T-helper 1 cell treated with Interleukin-12 subunit alpha and Interleukin-12 subunit beta and Interleukin-4 antibody, amounts not matched to agents 30 ng/mL and 1 ng/mL, for 36 hours (primary cell): ENCODE data around the gene CYB5R2. TPM values are rescaled to one million over a fixed set of nuclear protein-coding genes. Genes with fewer than 3 reads are reported as not detected.

Experiments used
- intact Hi-C: fragments of 100-400 bp; cut with micrococcal nuclease; formaldehyde crosslinking; loops from one replicate; pipeline ENCODE4 v1.15.1; 2024
- total RNA-seq: library from RNA; stranded (reverse); gene quantifications from 2 replicates; pipeline ENCODE4 v1.2.3, GENCODE V29; 2022

CYB5R2 gene
- 1.4 and 1.5 TPM in 2 replicates for total RNA-seq

DNA sequence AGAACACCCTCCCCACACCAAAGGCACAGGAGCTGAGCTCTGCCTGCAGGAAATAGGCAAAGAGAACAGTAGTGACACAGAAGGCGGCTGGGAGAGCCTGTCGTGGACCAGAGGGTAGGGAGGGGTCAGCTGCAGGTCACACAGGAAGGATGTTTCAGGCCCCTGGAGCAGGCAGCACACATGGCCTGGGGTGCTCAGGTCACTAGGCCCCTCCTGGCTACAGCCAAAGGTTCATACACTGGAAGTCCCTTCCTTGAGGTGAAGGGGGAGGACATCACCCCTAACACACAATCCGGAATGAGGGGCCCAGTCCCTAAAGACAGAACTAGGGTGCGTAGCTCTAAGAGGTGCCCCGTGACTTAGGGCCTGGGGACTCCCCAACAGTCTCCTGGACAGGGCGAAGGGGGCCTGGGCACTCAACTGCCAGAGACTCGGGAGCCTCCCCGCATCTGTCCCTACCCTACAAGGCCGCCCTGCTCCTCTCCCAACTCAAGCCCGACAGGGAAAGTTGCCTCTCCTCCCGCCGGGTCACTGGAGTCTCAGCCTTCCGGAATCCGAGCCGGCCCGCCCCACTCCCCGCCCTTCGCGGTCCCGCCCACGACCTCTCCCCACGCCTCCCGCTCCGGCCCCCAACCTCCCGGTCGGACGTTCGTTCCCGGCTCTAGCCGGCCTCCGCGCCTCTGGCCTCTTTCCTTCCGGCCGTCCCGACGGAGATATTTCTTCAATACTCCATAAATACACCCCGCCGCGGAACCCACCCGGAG, at the start of gene CYB5R2:
TSS of gene CYB5R2 (minus strand) at position 541 of the 764 bp plus-strand sequence. CDS start 675 bp downstream, outside the sequence.
- intact Hi-C loops: loop anchor here (5.0 kb wide), 1 partner anchor 101 kb away; no protein-coding TSS in a partner anchor

DNA sequence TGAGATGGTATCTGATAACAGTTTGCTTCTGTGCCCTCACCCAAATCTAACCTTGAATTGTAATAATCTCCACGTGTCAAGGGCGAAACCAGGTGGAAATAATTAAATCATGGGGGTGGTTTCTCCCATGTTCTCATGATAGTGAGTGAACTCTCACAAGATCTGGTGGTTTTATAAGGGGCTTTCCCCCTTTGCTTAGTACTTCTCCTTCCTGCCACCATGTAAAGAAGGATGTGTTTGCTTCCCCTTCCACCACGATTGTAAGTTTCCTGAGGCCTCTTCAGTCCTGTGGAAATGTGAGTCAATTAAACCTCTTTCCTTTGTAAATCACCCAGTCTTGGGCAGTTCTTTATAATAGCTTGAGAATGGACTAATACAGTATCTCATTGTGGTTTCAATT, 41.5 kb upstream of the CYB5R2 start:
- intact Hi-C loops: no loop called here

DNA sequence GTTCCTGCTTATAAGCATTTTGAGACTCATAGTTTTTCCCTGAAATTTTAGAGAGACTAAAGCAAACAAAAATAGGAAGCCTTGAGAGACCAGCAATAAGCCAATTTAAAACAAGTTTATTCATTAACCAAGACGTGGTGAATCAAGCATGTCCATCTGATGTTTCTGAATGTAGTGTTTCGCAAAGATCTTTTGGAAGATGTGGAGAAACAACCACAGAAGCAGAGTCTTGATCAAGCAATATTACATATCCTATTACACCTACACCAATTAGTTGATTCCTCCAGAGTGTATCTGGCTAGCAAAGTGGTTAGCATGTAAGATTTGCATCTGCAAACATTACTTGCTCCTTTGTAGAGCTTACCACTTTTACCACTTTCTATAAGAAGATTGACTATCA, 33.1 kb upstream of the CYB5R2 start, which contains the start of gene OVCH2:
TSS of gene OVCH2 (minus strand) at position 101 of the 400 bp plus-strand sequence. CDS start at position 18, 83 bp downstream.
- intact Hi-C loops: no loop called here

DNA sequence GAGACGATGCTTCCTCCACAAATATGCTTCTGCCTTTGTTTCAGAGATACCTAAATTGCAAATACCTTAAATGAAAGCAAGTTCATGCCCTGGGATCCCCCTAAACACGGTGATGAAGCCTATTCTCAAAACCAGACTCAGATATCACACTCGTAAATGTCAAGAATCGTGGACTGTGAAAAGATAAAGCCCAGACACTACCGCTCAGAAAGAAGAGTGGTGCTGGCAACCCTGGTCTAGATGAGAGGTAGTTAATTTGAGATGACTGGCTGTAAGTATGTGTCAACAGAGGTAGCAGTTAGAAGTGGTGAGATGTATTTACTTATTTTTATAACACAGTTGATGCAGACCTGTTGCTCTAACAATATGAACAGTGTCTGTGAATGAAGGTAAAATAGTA, 30.4 kb upstream of the CYB5R2 start:
- intact Hi-C loops: no loop called here

DNA sequence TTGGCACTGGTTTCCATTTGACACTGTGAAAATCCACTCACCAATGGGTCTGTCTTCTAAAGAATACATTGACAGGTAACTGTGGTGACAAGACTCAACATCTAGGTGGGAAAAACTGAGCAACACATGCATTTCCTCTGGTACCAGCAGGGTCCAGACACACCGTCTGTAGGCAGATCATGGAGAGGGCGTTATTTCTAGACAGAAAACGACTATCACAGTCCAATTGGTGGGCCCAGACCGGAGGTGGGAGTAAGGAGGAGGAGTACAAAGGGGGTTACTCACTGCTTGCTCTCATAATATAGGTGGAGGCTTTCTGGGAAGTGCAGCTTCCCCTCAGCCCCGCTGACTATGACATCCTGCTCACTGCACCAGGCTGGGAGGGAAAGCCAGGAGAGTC, 23.1 kb upstream of the CYB5R2 start:
- intact Hi-C loops: no loop called here

DNA sequence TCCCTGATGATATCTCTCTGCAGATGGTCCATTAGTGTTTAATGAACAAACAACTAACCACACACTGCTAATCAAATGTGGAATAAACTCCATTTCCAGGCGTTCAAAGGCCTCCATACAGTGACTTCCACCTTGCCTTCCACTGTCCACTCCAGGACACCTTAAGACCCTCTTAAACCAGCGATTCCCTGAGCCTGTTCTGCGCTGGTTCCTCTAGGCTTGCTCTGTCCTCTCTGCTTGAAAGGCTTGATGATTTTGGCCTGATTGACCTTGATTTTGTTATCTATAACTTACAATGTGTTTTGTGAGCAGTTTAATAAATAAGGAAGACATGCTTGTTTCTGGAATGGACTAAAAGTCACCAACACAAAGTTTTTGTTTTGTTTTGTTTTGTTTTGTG, 20.9 kb upstream of the CYB5R2 start:
- intact Hi-C loops: loop anchor here (1.0 to 2.0 kb wide), 8 partner anchors 29 to 882 kb away; partner anchors contain the start of genes EIF3F and PPFIBP2

DNA sequence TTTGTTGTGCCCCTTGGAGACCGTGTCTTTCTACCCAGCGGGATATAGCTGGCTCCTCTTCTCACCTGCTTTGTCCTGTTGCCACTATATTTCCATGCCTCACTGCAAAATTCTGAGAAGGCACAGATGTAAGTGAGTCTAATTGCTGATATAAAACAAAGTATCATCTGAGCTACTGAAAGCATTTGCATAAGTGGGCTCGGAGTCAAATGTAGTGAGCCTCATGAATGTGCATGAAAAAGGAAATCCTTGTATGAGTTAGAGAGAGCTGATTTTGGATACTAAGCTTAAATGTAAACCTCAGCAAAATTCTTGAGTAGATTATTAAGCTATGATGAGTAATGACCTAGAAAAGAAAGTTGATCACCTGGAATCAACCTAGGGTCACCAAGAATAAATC, 19.1 kb upstream of the CYB5R2 start:
- intact Hi-C loops: no loop called here

DNA sequence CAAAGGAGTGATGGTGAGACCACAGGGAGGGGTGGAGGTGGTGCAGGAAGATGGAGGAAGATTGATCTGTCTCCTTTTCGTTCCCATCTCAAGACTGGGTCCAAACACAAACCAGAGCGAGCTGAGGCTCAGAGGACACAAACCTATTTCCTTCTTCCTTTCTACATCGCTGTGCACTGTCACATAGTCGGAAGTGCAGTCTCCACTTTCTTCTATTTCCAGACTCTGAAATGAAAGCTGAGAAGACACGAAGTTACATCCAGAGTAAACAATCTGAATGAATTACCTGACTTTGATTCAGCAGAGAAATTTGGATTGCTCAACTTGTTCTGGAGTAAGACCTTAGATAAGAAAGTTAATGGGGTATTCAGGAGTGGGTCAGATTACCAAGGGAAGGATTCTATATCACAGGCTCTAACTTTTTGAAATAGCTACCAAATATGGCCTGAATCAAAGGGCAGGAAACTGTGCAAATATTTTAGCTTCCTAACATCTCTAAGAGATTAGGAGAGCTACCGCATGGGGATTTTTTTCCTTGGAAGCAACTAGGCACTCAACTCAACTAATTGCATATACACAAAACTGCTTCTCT, 18.6 kb upstream of the CYB5R2 start:
- intact Hi-C loops: no loop called here

DNA sequence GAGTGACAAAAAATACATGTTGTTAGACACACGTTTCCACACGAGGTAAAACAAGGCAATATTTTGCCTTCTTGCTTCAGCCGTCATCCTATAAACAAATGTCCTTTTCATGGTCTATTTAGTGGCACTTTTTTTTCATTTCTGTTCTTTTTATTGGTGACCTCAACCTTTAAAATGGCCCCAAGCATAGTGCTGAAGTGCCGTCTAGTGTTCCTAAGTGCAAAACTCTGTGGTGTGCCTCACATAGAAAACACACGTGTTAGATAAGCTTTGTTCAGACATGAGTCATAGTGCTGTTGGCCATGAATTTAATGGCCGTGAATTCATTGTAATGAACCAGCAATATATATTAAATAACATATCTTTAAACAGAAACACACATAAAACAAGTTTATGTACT, 17.3 kb upstream of the CYB5R2 start:
- intact Hi-C loops: no loop called here

DNA sequence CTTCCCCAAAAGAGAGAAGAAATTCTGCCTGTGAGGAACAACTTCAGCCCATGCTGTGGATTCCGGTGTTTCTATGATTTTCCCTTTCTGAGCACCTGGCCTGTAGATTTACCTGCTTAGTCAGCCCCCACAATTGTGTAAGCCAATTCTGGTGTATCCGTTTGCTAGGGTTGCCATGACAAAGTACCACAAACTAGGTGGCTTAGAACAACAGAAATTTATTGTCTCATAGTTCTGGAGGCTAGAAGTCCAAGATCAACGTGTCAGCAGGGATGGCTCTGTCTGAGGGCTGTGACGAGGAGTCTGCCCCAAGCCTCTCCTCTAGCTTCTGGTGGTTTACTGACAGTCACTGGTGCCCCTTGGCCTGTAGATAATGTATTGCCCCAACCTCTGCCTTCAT, 15.9 kb upstream of the CYB5R2 start:
- intact Hi-C loops: loop anchor here (5.0 kb wide), 1 partner anchor 112 kb away; no protein-coding TSS in a partner anchor

DNA sequence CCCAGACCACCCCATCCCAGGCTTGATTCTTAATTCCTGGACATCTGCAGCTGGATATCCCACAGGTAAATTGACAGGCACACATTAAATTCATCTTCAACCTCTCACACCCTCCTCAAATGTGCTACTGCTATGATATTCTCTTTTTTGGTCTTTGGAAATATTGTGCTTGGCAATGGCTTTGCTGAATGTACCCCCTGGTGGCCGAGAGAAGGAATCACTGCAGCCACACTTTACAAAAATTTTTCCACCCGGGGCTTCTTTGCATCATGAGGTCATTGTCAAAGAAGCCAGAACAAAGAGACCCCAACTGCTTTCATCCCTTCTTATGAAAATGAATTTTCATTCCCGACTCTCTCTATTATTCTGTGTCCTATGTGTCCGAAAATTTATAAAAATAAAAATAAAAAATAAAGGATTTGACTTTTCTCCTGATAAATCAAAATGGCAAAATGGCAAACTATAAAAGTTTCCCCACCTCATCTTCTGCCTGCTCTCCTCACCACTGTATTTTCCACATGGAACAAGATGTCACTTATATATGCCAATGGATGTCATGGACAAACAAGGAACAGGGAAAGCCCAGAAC, 15.0 kb upstream of the CYB5R2 start:
- intact Hi-C loops: loop anchor here (1.0 to 5.0 kb wide), 3 partner anchors 111 to 590 kb away; partner anchors contain the start of gene PPFIBP2

DNA sequence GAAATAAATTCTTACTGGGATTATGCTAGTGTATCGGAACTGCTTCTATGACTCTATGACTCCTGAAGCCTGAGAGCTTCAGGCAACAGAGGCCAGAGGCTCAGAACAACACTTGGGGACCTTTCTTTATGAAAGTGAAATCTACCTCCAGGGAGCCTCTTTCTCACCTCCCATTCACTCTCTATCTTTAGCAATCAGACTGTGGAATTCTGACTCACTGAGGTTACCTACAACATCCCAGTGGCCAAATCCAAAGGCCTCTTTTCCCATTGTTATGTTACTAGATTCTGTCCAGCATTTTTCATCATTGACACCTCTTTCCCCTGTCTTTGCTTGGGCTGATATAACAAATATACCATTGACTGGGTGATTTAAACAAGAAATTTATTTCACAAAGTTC, 14.1 kb upstream of the CYB5R2 start:
- intact Hi-C loops: loop anchor here (5.0 kb wide), 1 partner anchor 110 kb away; no protein-coding TSS in a partner anchor

DNA sequence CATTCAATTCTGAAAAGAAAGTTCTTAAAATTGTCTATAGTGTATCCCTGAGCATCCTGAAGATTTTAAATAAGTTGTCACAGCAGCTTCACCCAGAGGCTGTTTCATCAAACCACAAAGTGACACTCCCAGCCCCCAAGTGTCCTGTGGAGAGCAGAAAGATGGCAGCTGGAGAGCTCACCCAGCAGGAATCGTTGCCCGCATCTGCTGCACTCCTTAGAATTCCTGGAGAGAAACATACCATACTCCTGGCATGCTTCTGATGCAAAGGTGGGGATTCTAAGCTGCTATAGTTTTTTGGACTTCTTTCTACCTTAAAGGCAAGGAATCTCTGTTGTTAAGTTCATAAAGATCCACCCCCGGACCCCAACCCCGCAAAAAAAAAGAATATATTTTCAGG, 13.5 kb upstream of the CYB5R2 start:
- intact Hi-C loops: loop anchor here (5.0 kb wide), 1 partner anchor 109 kb away; no protein-coding TSS in a partner anchor

DNA sequence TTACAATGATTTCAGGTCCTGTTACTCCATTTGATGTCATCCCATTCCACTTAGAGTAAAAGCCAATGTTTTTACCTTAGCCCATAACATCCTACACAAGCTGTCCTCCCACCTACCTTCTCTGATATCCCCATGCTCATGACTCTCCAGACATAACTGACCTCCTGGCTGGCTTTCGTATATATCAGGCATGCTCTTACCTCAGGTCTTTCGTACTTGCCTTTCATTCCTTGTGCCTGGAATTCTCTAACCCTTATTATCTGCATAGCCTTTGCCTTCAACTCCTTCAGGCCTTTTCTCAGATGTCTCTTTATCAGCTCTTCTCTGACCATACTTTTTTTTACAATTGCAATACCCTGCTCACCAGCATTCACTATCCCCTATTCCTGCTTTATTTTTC, 10.3 kb upstream of the CYB5R2 start:
- intact Hi-C loops: no loop called here

DNA sequence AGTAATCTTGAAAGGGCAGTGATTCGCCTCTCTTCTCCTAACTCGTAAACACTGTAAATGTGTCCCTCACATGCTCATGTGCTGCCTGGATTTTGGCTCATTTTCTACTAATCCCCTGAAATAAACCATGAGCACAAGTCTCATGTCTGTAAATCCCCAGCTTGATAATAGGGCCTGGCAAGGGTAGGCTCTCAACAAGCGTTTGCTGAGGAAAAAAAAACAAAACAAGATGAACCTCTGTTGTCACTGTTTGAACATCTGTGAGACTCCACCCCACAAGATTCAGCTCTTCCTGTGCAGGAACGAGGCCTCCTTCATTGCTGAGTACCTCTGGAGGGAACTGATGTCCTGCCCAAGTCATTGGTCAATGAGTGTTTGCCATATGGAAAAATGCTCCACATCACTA, 4.5 kb upstream of the CYB5R2 start:
- intact Hi-C loops: no loop called here

DNA sequence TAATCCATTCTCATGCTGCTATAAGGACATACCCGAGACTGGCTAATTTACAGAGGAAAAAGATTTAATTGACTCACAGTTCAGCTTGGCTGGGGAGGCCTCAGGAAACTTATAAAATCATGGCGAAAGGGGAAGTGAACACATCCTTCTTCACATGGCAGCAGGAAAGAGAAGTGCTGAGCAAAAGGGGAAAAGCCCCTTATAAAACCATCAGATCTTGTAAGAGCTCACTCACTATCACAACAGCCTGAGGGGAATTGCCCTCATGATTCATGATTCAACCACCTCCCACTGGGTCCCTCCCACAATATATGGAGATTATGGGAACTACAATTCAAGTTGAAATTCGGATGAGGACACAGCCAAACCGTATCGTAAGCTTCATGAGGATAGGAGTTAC, 3.8 kb upstream of the CYB5R2 start:
- intact Hi-C loops: no loop called here

DNA sequence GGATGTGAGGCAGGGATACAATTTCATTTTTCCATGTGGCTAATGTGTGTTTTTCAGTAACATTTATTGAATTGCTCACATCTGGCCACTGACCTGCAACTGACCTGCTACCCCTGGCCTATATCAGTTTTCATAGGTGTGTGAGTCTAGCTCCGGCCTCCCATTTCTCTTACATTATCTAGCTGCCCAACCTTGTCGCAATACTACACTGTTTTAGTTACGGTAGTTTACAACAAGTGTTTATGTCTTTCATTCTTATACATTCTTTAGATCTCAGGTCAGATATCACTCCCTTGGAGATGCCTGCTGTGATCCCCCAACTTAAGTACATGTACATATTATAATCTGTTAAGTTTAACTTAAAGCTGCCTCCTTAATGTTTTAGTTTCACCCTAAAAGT, 2.3 kb upstream of the CYB5R2 start:
- intact Hi-C loops: no loop called here

DNA sequence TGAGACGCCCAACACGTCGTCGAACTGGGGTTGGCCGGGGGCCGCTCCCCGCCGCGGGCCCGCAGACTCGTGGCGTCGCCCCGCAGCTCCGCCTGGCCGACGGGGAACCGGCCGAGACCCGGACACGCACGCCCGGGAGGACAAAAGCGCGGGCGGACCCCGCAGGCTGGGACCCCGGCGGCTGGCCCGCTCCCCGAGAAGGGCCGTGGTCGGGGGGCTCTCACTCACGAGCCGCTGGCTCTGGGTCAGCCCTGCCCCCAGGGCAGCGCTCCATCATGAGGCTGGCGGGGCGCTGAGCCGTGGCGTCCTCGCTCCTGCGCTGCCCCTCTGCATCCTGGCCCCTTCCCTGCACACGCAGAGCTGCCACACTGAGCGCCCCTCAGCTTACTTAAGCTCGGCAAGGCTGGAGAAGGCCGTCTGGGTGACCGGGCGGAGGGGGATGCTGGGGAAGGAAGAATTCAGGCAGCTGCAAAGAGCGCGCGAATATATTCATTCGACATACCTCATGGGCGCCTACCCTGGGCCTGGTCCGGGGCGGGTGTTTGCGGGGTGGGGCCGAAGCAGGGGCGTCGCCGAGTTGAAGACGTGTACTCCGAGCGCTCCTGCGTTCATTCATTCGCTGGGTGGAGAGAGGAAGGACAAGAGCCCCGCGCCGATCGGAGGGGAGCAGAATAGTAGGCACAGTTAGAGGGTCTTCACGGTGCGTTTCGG, 579 bp upstream of the CYB5R2 start:
- intact Hi-C loops: loop anchor here (5.0 kb wide), 1 partner anchor 102 kb away; no protein-coding TSS in a partner anchor

DNA sequence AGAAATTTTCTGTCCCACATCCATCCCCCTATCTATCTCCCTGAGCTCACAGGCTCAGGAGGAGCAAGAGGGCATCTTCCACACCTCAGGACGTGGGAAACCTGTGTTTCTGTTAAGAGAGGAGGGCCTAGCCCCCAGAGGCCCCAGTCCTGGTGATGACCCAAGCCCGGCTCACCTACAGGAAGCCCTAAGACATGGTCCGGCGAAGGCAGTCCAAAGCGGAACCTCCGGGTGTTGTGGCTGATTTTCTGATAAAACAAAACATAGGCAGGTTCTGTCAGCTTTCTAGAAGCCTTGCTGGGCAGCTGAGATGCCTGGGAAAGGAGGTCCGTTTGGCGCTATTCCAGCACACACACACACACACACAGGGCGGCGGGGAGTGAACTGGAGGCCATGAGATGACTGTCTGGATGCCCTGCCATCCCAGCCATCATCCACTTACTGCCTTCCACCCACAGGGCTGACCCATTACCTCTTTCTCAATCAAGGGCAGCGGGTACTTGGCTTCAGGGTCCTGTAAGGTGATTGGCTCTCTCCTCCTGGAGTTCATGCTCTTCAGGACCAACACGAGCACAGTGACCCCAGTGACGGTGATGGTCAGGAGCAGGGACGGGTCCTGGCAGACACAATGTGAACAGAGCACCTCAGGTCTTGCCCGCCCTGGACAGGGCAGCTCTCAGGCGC, 882 bp downstream of the CYB5R2 start:
- intact Hi-C loops: loop anchor here (5.0 kb wide), 1 partner anchor 100 kb away; no protein-coding TSS in a partner anchor

DNA sequence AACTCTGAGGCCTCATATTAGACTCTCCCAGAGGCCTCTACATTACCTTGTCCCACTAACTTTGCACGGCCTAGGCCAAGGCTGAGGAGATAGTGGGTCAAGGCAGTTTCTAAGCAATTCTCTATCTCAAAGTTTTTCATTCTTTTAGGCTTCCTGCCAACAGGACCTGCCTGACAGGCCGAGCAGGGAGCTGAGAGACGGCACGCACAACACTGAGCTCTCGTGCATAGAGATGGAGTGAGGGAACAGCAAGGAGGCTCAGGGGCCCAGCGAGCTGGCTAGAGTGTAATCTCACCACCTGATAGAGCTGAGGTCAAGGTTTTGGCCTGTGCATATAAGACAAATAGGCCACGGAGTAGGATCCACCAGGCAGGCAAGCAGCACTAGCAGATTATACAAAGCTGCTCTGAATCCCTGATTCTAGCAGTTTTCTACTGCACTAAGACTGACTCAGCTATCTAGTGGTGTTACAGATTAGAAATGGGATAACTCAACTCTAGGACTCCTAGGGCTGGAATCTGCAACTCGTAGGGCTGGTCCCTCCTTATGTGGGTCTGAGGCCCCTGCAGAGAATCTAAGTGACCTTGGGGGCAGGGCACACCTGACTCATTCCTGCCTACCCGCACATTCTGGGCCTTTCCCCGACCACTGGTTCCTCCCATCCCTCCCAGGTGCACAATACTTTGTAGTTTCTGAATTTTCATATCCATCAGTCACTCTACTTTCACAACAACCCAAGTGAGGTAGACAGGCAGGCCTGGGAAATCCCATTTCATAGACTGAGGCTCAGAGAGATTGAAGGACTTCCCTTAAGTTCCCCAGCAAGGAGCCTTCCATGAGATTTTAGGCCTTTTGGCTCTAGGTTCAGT, 1.7 kb downstream of the CYB5R2 start:
- intact Hi-C loops: loop anchor here (5.0 kb wide), 1 partner anchor 99 kb away; no protein-coding TSS in a partner anchor
